Tibial artery (tissue), 4 donors: ENCODE data around the gene UVSSA.

Experiments
- DNase-seq, 2 donors: peaks; one replicate each; pipeline ENCODE4 v3.0.0-alpha.2; 2019
- H3K27ac ChIP-seq, 2 donors: fragments of 200-600 bp; sonication (generic) in 1 of 2; 1 replicate in 1 of 2; 2 replicates in 1 of 2; pipeline ENCODE4 v1.5.1; 2018 to 2019; ENCODE audit warnings: mild to moderate bottlenecking in 1 of 2
- H3K27me3 ChIP-seq, 2 donors: fragments of 200-600 bp; sonication (generic) in 1 of 2; one replicate each; pipeline versions ENCODE4 v1.5.1 to v1.6.0; 2016 to 2019
- H3K36me3 ChIP-seq, 3 donors: fragments of 200-600 bp; sonication (generic) in 2 of 3; one replicate each; pipeline ENCODE4 v1.5.1; 2016 to 2019; ENCODE audit warnings: mild to moderate bottlenecking in 2 of 3
- H3K4me1 ChIP-seq, 4 donors: fragments of 200-600 bp; sonication (generic) in 2 of 4; 1 replicate in 3 of 4; 2 replicates in 1 of 4; pipeline ENCODE4 v1.5.1; 2016 to 2019
- H3K4me3 ChIP-seq, 2 donors: fragments of 200-600 bp; sonication (generic) in 1 of 2; 1 replicate in 1 of 2; 2 replicates in 1 of 2; pipeline ENCODE4 v1.5.1; 2018 to 2019; ENCODE audit warnings: mild to moderate bottlenecking in 2 of 2
- H3K9me3 ChIP-seq, 3 donors: fragments of 200-600 bp; sonication (generic) in 1 of 3; one replicate each; pipeline ENCODE4 v1.5.1; 2016 to 2019
- CTCF ChIP-seq, 2 experiments: fragments of 200-600 bp in 1 of 2; fragments of 450-650 bp in 1 of 2; IDR thresholded peaks; one replicate each; pipeline ENCODE4 v1.5.1; 2017 to 2019; ENCODE audit warnings: antibody characterized with exemption in 2 of 2, mild to moderate bottlenecking in 1 of 2, moderate library complexity in 1 of 2
- intact Hi-C: fragments of 100-400 bp; cut with DNase I; formaldehyde crosslinking; loops from one replicate; pipeline ENCODE4 v1.15.0; 2023; ENCODE audit warnings: low total_unique reads

The UVSSA gene

GRCh38 chr4:1376841-1377605, 30.0 kb downstream of the UVSSA start:
- Histone ChIP-seq H3K27ac (no peak overlapping the region), H3K4me1 (no peaks in the 10 kb centered on the region), H3K27me3 (no peaks in the 10 kb centered on the region), H3K9me3 (no peaks in the 10 kb centered on the region), H3K4me3 (no peak overlapping the region), H3K36me3 (peaks cover 18 to 94% (median 54%) of the 10 kb centered on the region in 3 donors)
- TF ChIP-seq CTCF (IDR thresholded peaks at IDR 0.05): no peak
- peak; percentile 12 to 61 for DNase-seq
- intact Hi-C loops: no loop called here

- H3K9me3 ChIP-seq: no peaks in the 10 kb centered on the region
Measured at GRCh38 chr4:1377606-1378261, 30.7 kb downstream of the UVSSA start.

GRCh38 chr4:1378559-1379231, 31.7 kb downstream of the UVSSA start:
- H3K4me3 ChIP-seq: no peak overlapping the region
- intact Hi-C loops: no loop called here
- no peaks in the 10 kb centered on the region for H3K27me3 ChIP-seq
- TF ChIP-seq CTCF (IDR thresholded peaks at IDR 0.05): no peak
- peak in 1 of 2 donors; percentile 64 for DNase-seq
- no peaks in the 10 kb centered on the region for H3K4me1 ChIP-seq
- no peaks in the 10 kb centered on the region for H3K9me3 ChIP-seq
- H3K27ac ChIP-seq: no peak overlapping the region
- peaks cover 21 to 98% (median 51%) of the 10 kb centered on the region in 3 donors for H3K36me3 ChIP-seq

More at GRCh38 chr4:1377606-1378261, 30.7 kb downstream of the UVSSA start:
- Histone ChIP-seq H3K4me1 (no peaks in the 10 kb centered on the region), H3K27me3 (no peaks in the 10 kb centered on the region), H3K4me3 (no peak overlapping the region), H3K27ac (no peak overlapping the region), H3K36me3 (peaks cover 18 to 96% (median 54%) of the 10 kb centered on the region in 3 donors)
- no peak for TF ChIP-seq CTCF (IDR thresholded peaks at IDR 0.05)
- intact Hi-C loops: no loop called here
- DNase-seq: peak in 1 of 2 donors; percentile 58

GRCh38 chr4:1379351-1379781, 32.4 kb downstream of the UVSSA start:
- Histone ChIP-seq H3K9me3 (no peaks in the 10 kb centered on the region), H3K4me1 (no peaks in the 10 kb centered on the region), H3K27me3 (no peaks in the 10 kb centered on the region), H3K27ac (no peak overlapping the region), H3K4me3 (no peak overlapping the region), H3K36me3 (peaks cover 27 to 98% (median 52%) of the 10 kb centered on the region in 3 donors)
- no peak for TF ChIP-seq CTCF (IDR thresholded peaks at IDR 0.05)
- DNase-seq: peak in 1 of 2 donors; percentile 65
- intact Hi-C loops: no loop called here

- H3K4me1 ChIP-seq: no peaks in the 10 kb centered on the region
- intact Hi-C loops: no loop called here
- H3K9me3 ChIP-seq: no peaks in the 10 kb centered on the region
- H3K36me3 ChIP-seq: peaks cover 32 to 98% (median 52%) of the 10 kb centered on the region in 3 donors
- H3K27me3 ChIP-seq: no peaks in the 10 kb centered on the region
- no peak overlapping the region for H3K4me3 ChIP-seq
- DNase-seq: no peak
- no peak overlapping the region for H3K27ac ChIP-seq
- TF ChIP-seq CTCF (IDR thresholded peaks at IDR 0.05): no peak
Measured at GRCh38 chr4:1379801-1380331, 32.9 kb downstream of the UVSSA start.
